Epithelial cell of esophagus (primary cell): ENCODE data around the gene P4HA3.

Experiments used
- DNase-seq: peaks from one replicate; pipeline ENCODE4 v3.0.0; 2010; ENCODE audit warnings: low read depth
- H3K4me3 ChIP-seq: 2 replicates; pipeline ENCODE4 v1.5.1; 2011; ENCODE audit warnings: mild to moderate bottlenecking, low read length, control low read depth
- CTCF ChIP-seq: IDR thresholded peaks from 2 replicates; pipeline ENCODE4 v1.5.1; 2011; ENCODE audit warnings: low read depth, mild to moderate bottlenecking, low read length, control low read depth, inconsistent platforms; ENCODE audit not compliant: insufficient read depth; ENCODE audit errors: missing control alignments

P4HA3 gene

DNA sequence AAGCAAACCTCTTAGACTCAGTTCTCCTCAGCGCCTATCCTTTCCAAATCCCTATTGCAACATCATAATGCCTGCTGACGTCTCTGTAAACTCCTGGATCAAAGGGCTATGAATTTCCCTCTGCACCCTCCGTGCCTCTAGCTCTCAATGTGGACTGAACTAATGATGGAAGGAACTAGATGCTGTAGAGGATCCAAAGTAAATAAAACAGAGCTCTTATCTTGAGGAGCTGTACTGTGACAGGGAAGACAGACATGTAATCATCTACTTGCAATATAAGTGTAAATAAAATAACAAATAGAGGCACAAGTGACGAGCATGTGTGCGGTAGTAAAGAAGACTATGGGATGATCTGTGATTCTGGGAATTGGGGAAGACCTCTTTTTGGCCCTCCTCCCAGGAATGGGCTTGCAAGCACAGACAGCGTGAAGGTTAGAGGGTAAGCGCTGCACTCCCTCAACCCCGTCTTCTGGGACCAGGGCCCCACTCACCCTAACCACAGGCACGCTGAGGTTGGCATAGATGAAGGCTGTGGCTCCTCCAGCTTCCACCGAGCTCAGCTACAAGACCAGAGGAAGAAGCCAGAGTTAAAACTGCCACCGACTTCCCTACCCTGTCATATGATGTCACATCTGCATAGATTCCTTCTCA is 42.2 kb downstream of the P4HA3 start:
- TF ChIP-seq CTCF, result no peak
- H3K4me3 ChIP-seq, result no peak overlapping the region
- peak; percentile 21 for DNase-seq

DNA sequence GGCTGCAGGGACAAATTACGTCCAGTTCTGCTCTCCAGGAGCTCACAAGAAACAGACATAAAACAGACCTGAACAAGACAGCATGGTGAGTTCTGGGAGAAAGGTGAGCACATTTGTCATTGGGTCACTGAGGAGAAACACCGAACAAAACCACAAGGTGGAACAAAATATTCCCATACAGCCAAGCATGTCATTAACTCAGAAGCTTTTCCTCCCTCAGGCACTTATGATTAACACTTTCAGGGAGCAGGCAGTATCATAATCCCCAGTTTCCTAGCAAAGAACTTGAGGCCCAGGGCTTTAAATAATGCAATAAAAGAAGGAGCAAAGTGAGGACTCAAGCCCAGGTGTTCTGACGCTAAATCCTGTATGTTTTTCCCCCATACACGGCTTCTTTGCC is 43.0 kb downstream of the P4HA3 start:
- H3K4me3 ChIP-seq, result no peak overlapping the region
- TF ChIP-seq CTCF, result no peak
- peak; percentile 76 for DNase-seq

DNA sequence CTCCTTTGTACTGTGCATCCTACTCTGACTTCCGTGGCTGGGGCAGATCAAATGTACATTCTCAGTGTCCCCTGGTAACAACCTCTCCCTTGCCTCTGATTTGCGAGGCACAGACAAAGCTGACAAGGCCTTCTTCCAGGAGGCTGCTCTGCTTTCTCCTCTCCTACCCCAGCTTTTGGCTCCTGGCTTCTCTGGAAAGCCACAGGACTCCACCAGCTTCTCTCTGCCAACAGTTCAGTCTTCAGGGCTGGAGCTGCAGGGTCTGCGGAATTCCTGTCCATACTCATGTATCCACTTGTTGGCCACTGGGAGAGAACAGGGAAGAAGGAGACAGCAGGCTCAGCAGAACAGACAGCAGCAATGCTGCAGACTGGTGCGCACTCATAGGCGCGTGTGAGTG is 44.4 kb downstream of the P4HA3 start:
- no peak for TF ChIP-seq CTCF
- H3K4me3 ChIP-seq, result no peak overlapping the region
- no peak for DNase-seq

- no peak for DNase-seq
- no peak overlapping the region for H3K4me3 ChIP-seq
- TF ChIP-seq CTCF, result no peak
These were observed 46.2 kb downstream of the P4HA3 start for GRCh38 chr11:74265256-74265655.

GRCh38 chr11:74262725-74263124 is 48.7 kb downstream of the P4HA3 start:
- H3K4me3 ChIP-seq, result no peak overlapping the region
- DNase-seq, result no peak
- TF ChIP-seq CTCF, result no peak

DNA sequence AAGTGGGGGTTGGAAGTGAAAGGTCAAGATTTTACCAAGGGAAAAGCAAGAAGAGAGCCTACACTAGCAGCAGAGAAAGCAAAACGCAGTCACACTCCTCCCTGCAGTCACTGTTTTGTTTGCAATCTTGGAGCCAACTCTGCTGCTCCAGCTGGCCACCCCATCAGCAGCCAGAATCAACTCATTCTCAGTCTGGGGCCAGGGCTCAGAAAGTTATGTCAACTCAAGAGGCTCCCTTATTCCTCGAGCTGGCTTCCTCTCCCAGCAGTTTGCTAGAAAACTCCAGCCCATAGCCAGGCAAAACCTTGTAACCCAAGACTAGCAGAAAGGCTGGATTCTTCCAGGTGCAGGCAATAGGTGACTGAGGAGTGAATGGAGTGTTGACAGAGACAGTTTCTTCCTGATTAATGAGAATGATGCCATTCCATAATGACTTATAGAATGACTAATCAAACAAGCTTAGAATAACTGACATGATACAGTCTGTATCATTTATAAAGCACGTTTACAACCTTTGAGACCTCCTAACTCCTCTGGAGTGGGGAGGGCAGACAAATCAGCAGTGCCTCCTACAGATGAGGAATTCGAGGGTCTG is 53.4 kb downstream of the P4HA3 start:
- H3K4me3 ChIP-seq, result no peak overlapping the region
- peak; percentile 55 for DNase-seq
- no peak for TF ChIP-seq CTCF
